Measurements from ENCODE around the gene AOC2.

- no peak for TF ChIP-seq CTCF (IDR thresholded peaks at IDR 0.05)
- no peak for TF ChIP-seq POLR2A (IDR thresholded peaks at IDR 0.05)
These were observed 53.9 kb downstream of the AOC2 start for GRCh38 chr17:42898147-42898811.
